ENCODE results near the gene RFTN1.

GRCh38 chr3:16543242-16543864 lies 29.9 kb upstream of the RFTN1 start:
- TF ChIP-seq CTCF (IDR thresholded peaks at IDR 0.05; ENCODE audit: low read depth, low read length, poor library complexity, severe bottlenecking) (no peak), EZH2phosphoT487 (IDR thresholded peaks at IDR 0.05; ENCODE audit: borderline replicate concordance, low read length) (no peak)

Data from DOHH2 (cell line).